WTC11 (cell line): ENCODE results near the gene THSD4. TPM values are rescaled to one million over a fixed set of nuclear protein-coding genes. Genes with fewer than 3 reads are reported as not detected.

Experiments used
- ATAC-seq: fragments of 200-7000 bp; cut with Tn5 transposase; 2 replicates; pipeline ENCODE4 v1.10.0; 2021; ENCODE audit warnings: mild to moderate bottlenecking, moderate library complexity
- CTCF ChIA-PET: fragments of 300-600 bp; sonication (Branson Sonifier 250); formaldehyde crosslinking; loops from one replicate; lab custom pipeline; 2021; ENCODE audit warnings: antibody characterized with exemption; lab: Charles Lee
- POLR2A ChIA-PET: fragments of 350-600 bp; sonication (Branson Sonifier 250); formaldehyde crosslinking; loops from one replicate; lab custom pipeline; 2021; ENCODE audit warnings: antibody characterized with exemption; lab: Charles Lee
- DNase-seq: peaks from one replicate; pipeline ENCODE4 v3.0.0; 2021; ENCODE audit warnings: low spot score
- H3K27ac Mint-ChIP-seq: 2 replicates; pipeline ENCODE4 v1.8.0; 2021; ENCODE audit warnings: mixed read lengths
- H3K27me3 Mint-ChIP-seq: 2 replicates; pipeline ENCODE4 v1.8.0; 2021; ENCODE audit warnings: low read depth, mild to moderate bottlenecking, moderate library complexity, mixed read lengths
- H3K36me3 Mint-ChIP-seq: 2 replicates; pipeline ENCODE4 v1.8.0; 2021; ENCODE audit warnings: mixed read lengths
- H3K4me1 Mint-ChIP-seq: 2 replicates; pipeline ENCODE4 v1.8.0; 2022; ENCODE audit warnings: mixed read lengths
- H3K4me3 Mint-ChIP-seq: 2 replicates; pipeline ENCODE4 v1.8.0; 2021; ENCODE audit warnings: mild to moderate bottlenecking, moderate library complexity, mixed read lengths
- H3K9me3 Mint-ChIP-seq: 2 replicates; pipeline ENCODE4 v1.8.0; 2021; ENCODE audit warnings: mixed read lengths
- ATF1 ChIP-seq: sonication (generic); formaldehyde crosslinking; IDR thresholded peaks from 2 replicates; pipeline ENCODE4 v1.8.1; 2023; ENCODE audit warnings: mild to moderate bottlenecking, moderate library complexity, missing genetic modification reagents
- CDX4 ChIP-seq: fragments of 250-450 bp; sonication (Bioruptor Pico); IDR thresholded peaks from 2 replicates; pipeline ENCODE4 v1.9.0; 2021; ENCODE audit warnings: moderate library complexity, mild to moderate bottlenecking, inconsistent platforms, borderline replicate concordance
- CTCF ChIP-seq: fragments of 200-600 bp; IDR thresholded peaks from 2 replicates; pipeline ENCODE4 v1.8.0; 2022; ENCODE audit warnings: antibody characterized with exemption
- ETV6 ChIP-seq: sonication (generic); formaldehyde crosslinking; IDR thresholded peaks from 2 replicates; pipeline ENCODE4 v1.8.1; 2022; ENCODE audit warnings: mild to moderate bottlenecking, missing genetic modification reagents
- FOXJ3 ChIP-seq: sonication (generic); formaldehyde crosslinking; IDR thresholded peaks from 2 replicates; pipeline ENCODE4 v1.9.0; 2021; ENCODE audit warnings: missing genetic modification reagents, mild to moderate bottlenecking, borderline replicate concordance
- FOXK1 ChIP-seq: sonication (generic); formaldehyde crosslinking; IDR thresholded peaks from 2 replicates; pipeline ENCODE4 v1.8.0; 2022; ENCODE audit warnings: mild to moderate bottlenecking, moderate library complexity, missing genetic modification reagents
- FOXP4 ChIP-seq: sonication (generic); formaldehyde crosslinking; IDR thresholded peaks from 2 replicates; pipeline ENCODE4 v1.8.0; 2022; ENCODE audit warnings: mild to moderate bottlenecking, missing genetic modification reagents
- MYBL2 ChIP-seq: sonication (generic); formaldehyde crosslinking; IDR thresholded peaks from 2 replicates; pipeline ENCODE4 v1.8.1; 2023; ENCODE audit warnings: mild to moderate bottlenecking, moderate library complexity, missing genetic modification reagents
- NFE2L1 ChIP-seq: sonication (generic); formaldehyde crosslinking; IDR thresholded peaks from 2 replicates; pipeline ENCODE4 v1.8.1; 2023; ENCODE audit warnings: missing genetic modification reagents
- NR3C1 ChIP-seq: sonication (generic); formaldehyde crosslinking; conservative IDR thresholded peaks from 2 replicates; pipeline ENCODE4 v1.8.1; 2023; ENCODE audit warnings: low read depth, mild to moderate bottlenecking, missing genetic modification reagents
- RELA ChIP-seq: sonication (generic); formaldehyde crosslinking; IDR thresholded peaks from 2 replicates; pipeline ENCODE4 v1.8.1; 2022; ENCODE audit warnings: missing genetic modification reagents, mild to moderate bottlenecking, borderline replicate concordance
- USF1 ChIP-seq: sonication (generic); formaldehyde crosslinking; IDR thresholded peaks from 2 replicates; pipeline ENCODE4 v1.8.0; 2022; ENCODE audit warnings: mild to moderate bottlenecking, missing genetic modification reagents
- ZBTB43 ChIP-seq: sonication (generic); formaldehyde crosslinking; IDR thresholded peaks from 2 replicates; pipeline ENCODE4 v1.8.1; 2023; ENCODE audit warnings: mild to moderate bottlenecking, missing genetic modification reagents
- ZMAT4 ChIP-seq: fragments of 250-450 bp; sonication (Bioruptor Pico); IDR thresholded peaks from 2 replicates; pipeline ENCODE4 v1.9.0; 2021; ENCODE audit warnings: mild to moderate bottlenecking
- ZNF219 ChIP-seq: sonication (generic); formaldehyde crosslinking; IDR thresholded peaks from 2 replicates; pipeline ENCODE4 v1.8.0; 2023; ENCODE audit warnings: missing genetic modification reagents, mild to moderate bottlenecking, borderline replicate concordance
- ZNF232 ChIP-seq: sonication (generic); formaldehyde crosslinking; IDR thresholded peaks from 2 replicates; pipeline ENCODE4 v1.8.0; 2022; ENCODE audit warnings: mild to moderate bottlenecking, missing genetic modification reagents
- ZNF281 ChIP-seq: sonication (generic); formaldehyde crosslinking; IDR thresholded peaks from 2 replicates; pipeline ENCODE4 v1.8.0; 2023; ENCODE audit warnings: mild to moderate bottlenecking, missing genetic modification reagents
- ZSCAN18 ChIP-seq: fragments of 250-450 bp; sonication (Bioruptor Pico); IDR thresholded peaks from 2 replicates; pipeline ENCODE4 v2.1.2; 2022; ENCODE audit warnings: mild to moderate bottlenecking, moderate library complexity
- total RNA-seq: library from RNA; stranded (reverse); gene quantifications from 3 replicates; pipeline ENCODE4 v1.2.3, GENCODE V29; 2021

Gene THSD4
- total RNA-seq, 1 experiment from 2014 or later = 7.8 TPM

GRCh38 chr15:71276336-71276665, 161.0 kb downstream of the THSD4 start (continued):
- TF ChIP-seq RELA (CRISPR knock-in tag) (no peak), CTCF (no peak), FOXK1 (no peak), ATF1 (no peak), ZNF219 (CRISPR knock-in tag) (no peak), FOXJ3 (CRISPR knock-in tag) (no peak), ZSCAN18 (CRISPR knock-in tag) (no peak), CDX4 (CRISPR knock-in tag) (no peak)

GRCh38 chr15:71278989-71279756, 163.9 kb downstream of the THSD4 start:
- H3K36me3 Mint-ChIP-seq = no peaks in the 10 kb centered on the region
- ChIA-PET CTCF (no interaction called here), POLR2A (no interaction called here)
- 0 out of 2 replicates have a peak overlapping the region, but pooled peaks have one; percentile 15 for H3K27ac Mint-ChIP-seq
- DNase-seq = no peak
- H3K27me3 Mint-ChIP-seq = no peaks in the 10 kb centered on the region
- H3K9me3 Mint-ChIP-seq = no peaks in the 10 kb centered on the region
- no peak overlapping the region for H3K4me3 Mint-ChIP-seq
- peaks cover 43% of the 10 kb centered on the region for H3K4me1 Mint-ChIP-seq
- TF ChIP-seq NFE2L1 (CRISPR knock-in tag) (no peak), MYBL2 (CRISPR knock-in tag) (no peak), ETV6 (CRISPR knock-in tag) (no peak), ZBTB43 (CRISPR knock-in tag) (no peak), ZMAT4 (no peak), FOXP4 (no peak), ZNF281 (no peak), ZNF232 (no peak), USF1 (CRISPR knock-in tag) (no peak), NR3C1 (no peak)
- TF ChIP-seq, all 79 proteins: peak for 0
- no peak for ATAC-seq
